Lower leg skin (tissue), 4 donors: ENCODE data around the gene CLEC16A. TPM values are rescaled to one million over a fixed set of nuclear protein-coding genes. Genes with fewer than 3 reads are reported as not detected.
"Not testable (repeated sequence)": the region's sequence is repeated elsewhere in the genome, so short reads cannot be mapped to it uniquely, and the experiment has no call there.

Experiments
- DNase-seq, 2 donors: peaks; one replicate each; pipeline ENCODE4 v3.0.0-alpha.2; 2019; ENCODE audit warnings: low spot score in 2 of 2
- H3K4me3 ChIP-seq: fragments of 200-600 bp; sonication (generic); 2 replicates; pipeline ENCODE4 v1.5.1; 2017; ENCODE audit warnings: mild to moderate bottlenecking, low read depth; ENCODE audit not compliant: poor library complexity, severe bottlenecking
- POLR2A ChIP-seq, 2 donors: fragments of 450-650 bp; IDR thresholded peaks; one replicate each; pipeline ENCODE4 v1.6.1; 2016 to 2017; ENCODE audit warnings: antibody characterized with exemption in 2 of 2, mild to moderate bottlenecking in 1 of 2, moderate library complexity in 1 of 2
- WGBS, 2 donors: methylation state at CpG; one replicate each; pipeline ENCODE4 v1.1.5; 2018; 5-methylcytosine and 5-hydroxymethylcytosine counted together
- intact Hi-C: fragments of 100-400 bp; cut with DNase I; formaldehyde crosslinking; loops from one replicate; pipeline ENCODE4 v1.15.0; 2023; ENCODE audit warnings: low total_unique reads
- total RNA-seq, 4 donors: library from RNA; depleted of rRNA; stranded (reverse); fragments of >200 nt; gene quantifications; one replicate each; pipeline ENCODE4 v1.1.0, GENCODE V29; 2016
- TF ChIP-seq, protein P1 (sequence below), 3 donors: fragments of 450-650 bp; IDR thresholded peaks; one replicate each; pipeline ENCODE4 v1.5.1; 2016; ENCODE audit warnings: antibody characterized with exemption in 3 of 3, mild to moderate bottlenecking in 3 of 3, moderate library complexity in 2 of 3

Gene CLEC16A
- total RNA-seq, 4 donors from 2014 or later = 26.8 to 30.0 (median 29.5) TPM

DNA sequence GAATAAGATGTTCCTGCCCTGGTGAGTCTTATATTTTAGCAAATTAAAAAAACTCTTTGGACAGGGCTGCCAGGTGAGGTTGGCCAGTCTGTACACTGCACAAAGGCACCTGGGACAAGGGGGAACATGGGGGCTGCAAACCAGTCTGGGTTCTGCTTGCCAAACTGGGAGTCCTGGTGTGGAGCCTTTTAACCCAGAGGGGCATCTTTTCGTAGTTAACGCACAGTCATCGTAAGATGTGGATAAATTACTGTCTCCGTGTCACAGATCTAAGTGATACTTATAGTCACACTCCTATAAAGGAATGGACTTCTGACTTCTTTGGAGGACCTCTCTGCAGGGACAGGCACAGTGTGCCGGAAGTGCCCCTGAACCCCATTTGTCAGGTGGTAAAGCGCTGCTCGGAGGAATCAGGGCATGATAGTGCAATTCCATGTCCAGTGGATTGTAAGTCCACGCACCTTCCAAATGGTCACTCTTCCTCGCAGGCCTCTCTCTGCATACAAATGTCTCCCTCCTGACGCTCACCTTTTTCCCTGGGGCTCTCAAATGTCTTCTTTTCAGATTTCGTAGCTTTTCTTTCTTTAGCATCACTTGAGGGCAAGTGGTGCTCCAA is 16.8 kb upstream of the CLEC16A start:
- intact Hi-C loops = no loop called here
- no peak for DNase-seq
- TF ChIP-seq, protein P1, sequence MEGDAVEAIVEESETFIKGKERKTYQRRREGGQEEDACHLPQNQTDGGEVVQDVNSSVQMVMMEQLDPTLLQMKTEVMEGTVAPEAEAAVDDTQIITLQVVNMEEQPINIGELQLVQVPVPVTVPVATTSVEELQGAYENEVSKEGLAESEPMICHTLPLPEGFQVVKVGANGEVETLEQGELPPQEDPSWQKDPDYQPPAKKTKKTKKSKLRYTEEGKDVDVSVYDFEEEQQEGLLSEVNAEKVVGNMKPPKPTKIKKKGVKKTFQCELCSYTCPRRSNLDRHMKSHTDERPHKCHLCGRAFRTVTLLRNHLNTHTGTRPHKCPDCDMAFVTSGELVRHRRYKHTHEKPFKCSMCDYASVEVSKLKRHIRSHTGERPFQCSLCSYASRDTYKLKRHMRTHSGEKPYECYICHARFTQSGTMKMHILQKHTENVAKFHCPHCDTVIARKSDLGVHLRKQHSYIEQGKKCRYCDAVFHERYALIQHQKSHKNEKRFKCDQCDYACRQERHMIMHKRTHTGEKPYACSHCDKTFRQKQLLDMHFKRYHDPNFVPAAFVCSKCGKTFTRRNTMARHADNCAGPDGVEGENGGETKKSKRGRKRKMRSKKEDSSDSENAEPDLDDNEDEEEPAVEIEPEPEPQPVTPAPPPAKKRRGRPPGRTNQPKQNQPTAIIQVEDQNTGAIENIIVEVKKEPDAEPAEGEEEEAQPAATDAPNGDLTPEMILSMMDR (IDR thresholded peaks at IDR 0.05) = no peak
- TF ChIP-seq POLR2A (IDR thresholded peaks at IDR 0.05) = no peak
- H3K4me3 ChIP-seq = no peak overlapping the region
- 94 to 97% methylated on average over 11 of the region's 11 CpGs for WGBS, 2 donors

DNA sequence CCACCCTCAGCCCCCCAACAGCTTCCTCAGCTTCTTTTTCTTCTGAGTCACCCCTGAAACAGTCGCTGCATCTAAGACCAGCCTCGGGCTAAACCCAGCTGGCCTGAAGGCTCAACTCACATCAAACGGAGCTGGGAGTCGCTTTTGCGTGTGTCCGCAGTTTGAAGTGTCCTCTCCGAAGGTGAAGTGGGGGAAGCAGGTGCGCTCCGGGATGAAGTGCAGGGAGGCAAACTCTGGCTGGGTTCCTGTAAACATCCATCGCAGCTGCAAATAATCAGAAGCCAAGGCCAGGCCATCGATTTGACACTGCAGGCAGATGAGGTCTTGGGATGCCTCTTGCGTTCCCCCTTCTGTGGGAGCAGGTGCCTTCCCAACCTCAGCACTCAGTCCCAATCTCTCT is 15.3 kb upstream of the CLEC16A start:
- H3K4me3 ChIP-seq, intact Hi-C loops, DNase-seq: not testable (repeated sequence)
- WGBS, 2 donors = 84 to 85% methylated on average over 12 of the region's 12 CpGs

DNA sequence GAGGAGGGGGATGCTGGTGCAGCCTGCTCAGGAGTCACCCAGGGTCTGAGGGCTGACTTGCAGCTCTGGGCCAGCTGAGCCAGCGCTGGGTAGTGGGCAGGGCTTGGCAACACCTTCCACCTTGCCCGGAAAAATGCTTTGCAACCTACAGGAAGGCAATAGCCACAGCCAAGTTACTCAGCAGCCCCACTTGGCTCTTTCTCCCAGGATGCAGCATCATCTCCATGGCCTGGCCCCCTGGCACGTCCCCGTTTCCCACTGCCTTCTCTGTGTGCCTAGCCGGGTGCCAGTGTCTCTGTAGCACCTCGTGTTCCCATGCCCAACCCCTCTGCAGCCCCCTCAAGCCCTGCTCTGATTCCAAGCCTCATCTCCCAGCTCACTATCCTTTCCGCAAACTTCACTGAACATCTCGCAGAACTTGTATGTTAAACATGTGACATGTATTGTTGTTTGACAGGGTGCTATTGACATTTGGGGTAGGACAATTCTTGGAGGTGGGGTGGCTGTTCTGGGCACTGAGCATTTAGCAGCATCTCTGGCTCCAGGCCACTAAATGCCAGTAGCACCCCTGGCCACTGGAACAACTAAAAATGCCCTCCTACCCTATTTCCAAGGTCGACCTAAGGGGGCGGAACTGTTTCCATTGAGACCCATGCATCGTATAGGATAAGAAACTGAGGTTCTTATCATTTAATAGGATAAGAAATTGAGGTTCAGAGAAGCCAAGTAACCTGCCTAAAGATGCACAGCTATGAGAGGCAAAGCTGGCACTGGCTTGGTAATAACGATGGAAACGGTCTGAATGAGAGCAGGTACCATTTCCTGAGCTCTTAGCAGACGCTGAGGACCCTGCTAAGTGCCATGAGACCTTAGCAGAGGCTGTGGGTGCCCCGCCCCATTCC is 14.3 kb upstream of the CLEC16A start:
- TF ChIP-seq, protein P1 (IDR thresholded peaks at IDR 0.05) = no peak
- TF ChIP-seq POLR2A (IDR thresholded peaks at IDR 0.05) = no peak
- intact Hi-C loops = no loop called here

DNA sequence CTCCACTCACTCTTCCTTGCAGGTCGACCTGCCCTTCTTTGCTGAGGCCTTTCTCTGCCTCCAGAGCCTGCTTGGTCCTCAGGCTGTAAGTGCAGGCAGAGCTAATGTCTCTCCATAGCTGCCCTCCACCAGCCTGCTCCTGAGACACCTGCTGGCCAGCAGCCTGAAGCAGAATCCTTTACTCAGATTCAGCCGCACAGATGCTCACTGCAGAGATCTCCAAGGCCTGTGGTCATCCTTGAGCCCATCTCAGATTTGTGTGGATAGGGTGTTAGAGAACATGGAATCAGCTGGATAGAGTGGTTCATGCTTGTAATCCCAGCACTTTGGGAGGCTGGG is 13.6 kb upstream of the CLEC16A start:
- no peak overlapping the region for H3K4me3 ChIP-seq
- intact Hi-C loops = no loop called here
- no peak for DNase-seq
- no peak for TF ChIP-seq POLR2A (IDR thresholded peaks at IDR 0.05)
- TF ChIP-seq, protein P1 (IDR thresholded peaks at IDR 0.05) = no peak
- 79 to 82% methylated on average over 2 of the region's 2 CpGs for WGBS, 2 donors

More for the DNA sequence above, 14.3 kb upstream of the CLEC16A start:
- WGBS, 2 donors = 72 to 74% methylated on average over 15 of the region's 15 CpGs
- H3K4me3 ChIP-seq = no peak overlapping the region
- DNase-seq = no peak

DNA sequence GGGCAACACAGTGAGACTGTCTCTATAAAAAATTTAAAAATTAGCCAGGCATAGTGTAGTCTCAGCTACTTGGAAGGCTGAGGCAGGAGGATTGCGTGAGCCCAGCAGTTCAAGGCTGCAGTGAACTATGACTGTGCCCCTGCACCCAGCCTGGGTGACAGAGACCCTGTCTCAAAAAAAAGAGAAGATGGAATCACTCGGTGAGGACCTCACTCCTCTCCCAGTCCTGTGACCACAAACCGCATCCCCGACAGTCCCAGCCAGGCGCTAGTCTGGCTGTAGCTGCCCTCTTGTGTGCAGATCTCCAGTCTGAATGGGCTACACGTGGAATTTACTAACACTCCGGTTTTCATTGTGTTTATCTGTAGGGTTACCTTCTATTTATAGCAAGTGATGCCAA is 13.2 kb upstream of the CLEC16A start:
- no peak overlapping the region for H3K4me3 ChIP-seq
- intact Hi-C loops = no loop called here
- TF ChIP-seq, protein P1 (IDR thresholded peaks at IDR 0.05) = no peak
- TF ChIP-seq POLR2A (IDR thresholded peaks at IDR 0.05) = no peak
- 77 to 79% methylated on average over 7 of the region's 7 CpGs for WGBS, 2 donors
- DNase-seq = no peak

DNA sequence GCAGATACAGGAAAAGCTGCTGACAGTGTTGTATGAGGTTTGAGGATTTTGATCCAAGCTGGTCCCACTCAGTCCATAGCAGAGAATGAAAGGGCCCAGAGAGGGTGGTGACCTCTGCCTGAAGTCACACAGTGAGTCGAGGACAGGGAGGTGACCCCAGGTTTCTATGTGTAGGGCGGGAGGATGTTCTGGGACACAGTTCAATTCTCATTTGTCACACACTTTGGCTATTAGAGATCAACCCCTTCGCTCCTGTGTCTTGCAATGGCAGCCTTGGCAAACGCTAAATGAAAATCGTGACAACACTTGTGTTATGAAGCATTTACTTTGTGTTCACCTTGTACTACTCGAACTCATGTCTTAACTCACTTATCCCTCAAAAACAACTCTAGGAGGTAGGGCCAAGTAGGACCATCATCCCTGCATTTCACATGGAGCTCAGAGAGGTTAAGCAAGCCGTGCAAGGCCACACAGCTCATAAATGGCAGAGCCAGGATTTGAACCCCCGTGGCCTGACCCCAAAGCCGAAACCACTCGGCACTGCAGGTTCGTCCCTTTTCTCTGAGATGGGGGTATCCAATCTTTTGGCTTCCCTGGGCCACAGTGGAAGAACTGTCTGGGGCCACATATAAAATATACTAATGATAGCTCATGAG is 12.3 kb upstream of the CLEC16A start:
- DNase-seq = no peak
- intact Hi-C loops = no loop called here
- no peak overlapping the region for H3K4me3 ChIP-seq
- TF ChIP-seq, protein P1 (IDR thresholded peaks at IDR 0.05) = no peak
- no peak for TF ChIP-seq POLR2A (IDR thresholded peaks at IDR 0.05)
- whole genome bisulfite sequencing, 2 donors = 95 to 97% methylated on average over 11 of the region's 11 CpGs
